K562 (cell line): ENCODE data around the gene ARHGAP26. TPM values are rescaled to one million over a fixed set of nuclear protein-coding genes. Genes with fewer than 3 reads are reported as not detected.

Experiments
- ATAC-seq: fragments of 200-7000 bp; cut with Tn5 transposase; 3 replicates; pipeline ENCODE4 v1.9.1; 2020; ENCODE audit warnings: moderate library complexity
- BruUV-seq: library from RNA; stranded (reverse); fragments of 400-500 nt; replicated peaks from 2 replicates; lab custom pipeline; 2021; lab: Mats Ljungman, UMichigan
- CTCF ChIA-PET: fragments of 300-600 bp; formaldehyde crosslinking; extraction: SDS; loops from one replicate; lab custom pipeline; 2021; ENCODE audit warnings: low intra/inter-chr PET ratio; lab: Yijun Ruan, JAX
- POLR2A ChIA-PET: fragments of 300-600, 350-650 bp; sonication (Branson Sonifier 250); formaldehyde crosslinking; extraction: SDS; loops from one replicate; lab custom pipeline; 2021; ENCODE audit warnings: antibody characterized with exemption, inconsistent platforms; lab: Yijun Ruan, JAX
- DNase-seq, 4 experiments: peaks; one replicate each; pipeline versions ENCODE4 v3.0.0 to v3.0.0-alpha.2; 2011 to 2018; ENCODE audit warnings: low spot score in 3 of 4, mixed read lengths in 3 of 4; ENCODE audit errors: extremely low read depth in 1 of 4
- FAIRE-seq: peaks from 2 replicates; lab custom pipeline; 2011; peaks lifted over from hg19 to GRCh38; lab: Jason Lieb, UNC
- H2AFZ ChIP-seq: 2 replicates; pipeline ENCODE4 v1.6.0; 2011; ENCODE audit warnings: low read depth, low read length, control low read depth, inconsistent platforms
- H3K27ac ChIP-seq: fragments of 200-600 bp; 3 replicates; pipeline ENCODE4 v1.8.0; 2011; ENCODE audit warnings: low read depth, mild to moderate bottlenecking, control low read depth, inconsistent platforms, low read length, moderate library complexity, mixed read lengths; ENCODE audit errors: extremely low read depth
- H3K27me3 ChIP-seq, 2 experiments: fragments of 300-600 bp in 1 of 2; 2 replicates in 1 of 2; 3 replicates in 1 of 2; pipeline versions ENCODE4 v1.6.0 to v1.8.0; 2011; ENCODE audit warnings: inconsistent platforms in 2 of 2, low read length in 2 of 2, mild to moderate bottlenecking in 1 of 2, mixed read lengths in 1 of 2, moderate library complexity in 1 of 2; ENCODE audit not compliant: control insufficient read depth in 2 of 2, insufficient read depth in 2 of 2
- H3K36me3 ChIP-seq: fragments of 300-600 bp; 3 replicates; pipeline ENCODE4 v1.8.0; 2011; ENCODE audit warnings: mild to moderate bottlenecking, low read length, inconsistent platforms; ENCODE audit not compliant: control insufficient read depth, insufficient read depth
- H3K4me1 ChIP-seq, 2 experiments: fragments of 200-600 bp in 1 of 2; replicated peaks in 1 of 2; 2 replicates in 1 of 2; 3 replicates in 1 of 2; pipeline versions ENCODE4 v1.5.1 to v1.8.0; 2011; ENCODE audit warnings: inconsistent platforms in 2 of 2, low read length in 2 of 2, mild to moderate bottlenecking in 1 of 2, mixed read lengths in 1 of 2, moderate library complexity in 1 of 2; ENCODE audit not compliant: control insufficient read depth in 2 of 2, insufficient read depth in 2 of 2
- H3K4me2 ChIP-seq: 2 replicates; pipeline ENCODE4 v1.6.1; 2011; ENCODE audit warnings: low read length, control low read depth, inconsistent platforms, mixed read lengths; ENCODE audit not compliant: insufficient read depth
- H3K4me3 ChIP-seq: fragments of 200-600 bp; sonication (generic), shearing (Covaris generic); 2 replicates; pipeline ENCODE4 v1.5.1; 2016; ENCODE audit warnings: control low read depth, inconsistent platforms
- H3K79me2 ChIP-seq: fragments of 200-600 bp; 3 replicates; pipeline ENCODE4 v1.8.0; 2011; ENCODE audit warnings: low read length, inconsistent platforms; ENCODE audit not compliant: control insufficient read depth, insufficient read depth
- H3K9ac ChIP-seq, 2 experiments: 2 replicates each; pipeline versions ENCODE4 v1.6.0 to v1.6.1; 2011; ENCODE audit warnings: low read depth in 2 of 2, low read length in 2 of 2, control low read depth in 1 of 2, inconsistent platforms in 1 of 2, mild to moderate bottlenecking in 1 of 2, mixed read lengths in 1 of 2; ENCODE audit not compliant: insufficient read depth in 1 of 2
- H3K9me1 ChIP-seq: one replicate; pipeline ENCODE4 v1.6.0; 2011; ENCODE audit warnings: inconsistent platforms, mild to moderate bottlenecking, low read length, moderate library complexity; ENCODE audit not compliant: control insufficient read depth, insufficient read depth
- H3K9me3 ChIP-seq: replicated peaks from 2 replicates; pipeline ENCODE4 v1.5.1; 2011; ENCODE audit warnings: low read depth, low read length, inconsistent platforms; ENCODE audit not compliant: control insufficient read depth, insufficient read depth
- H4K20me1 ChIP-seq: replicated peaks from 2 replicates; pipeline ENCODE4 v1.6.1; 2011; ENCODE audit warnings: low read length, inconsistent platforms, mixed read lengths; ENCODE audit not compliant: control insufficient read depth, insufficient read depth
- HMG20A ChIP-seq: fragments of 450-650 bp; formaldehyde crosslinking; conservative IDR thresholded peaks from 2 replicates; pipeline ENCODE4 v1.4.0; 2020; ENCODE audit warnings: mild to moderate bottlenecking, mixed read lengths
- KLF6 ChIP-seq: fragments of 250-450 bp; sonication (Bioruptor Pico); IDR thresholded peaks from 2 replicates; pipeline ENCODE4 v1.4.0; 2020; ENCODE audit warnings: mild to moderate bottlenecking, moderate library complexity, borderline replicate concordance
- LARP7 ChIP-seq: fragments of 450-650 bp; IDR thresholded peaks from 2 replicates; pipeline ENCODE4 v1.6.1; 2016
- MBD2 ChIP-seq: sonication (generic); IDR thresholded peaks from 2 replicates; pipeline ENCODE4 v1.6.1; 2016; ENCODE audit warnings: low read depth, borderline replicate concordance
- MTA2 ChIP-seq: fragments of 450-650 bp; IDR thresholded peaks from 2 replicates; pipeline ENCODE4 v1.6.1; 2016; ENCODE audit warnings: low read depth
- SRSF9 ChIP-seq: fragments of 200-400 bp; formaldehyde crosslinking; IDR thresholded peaks from 2 replicates; pipeline ENCODE4 v1.6.1; 2017; ENCODE audit warnings: low read depth, low read length, borderline replicate concordance
- ZBTB43 ChIP-seq: sonication (generic); formaldehyde crosslinking; IDR thresholded peaks from 2 replicates; pipeline ENCODE4 v1.8.0; 2023; ENCODE audit warnings: mild to moderate bottlenecking, missing genetic modification reagents
- ZNF253 ChIP-seq: fragments of 250-450 bp; sonication (Bioruptor Pico); conservative IDR thresholded peaks from 2 replicates; pipeline ENCODE4 v1.6.1; 2021; ENCODE audit warnings: mild to moderate bottlenecking
- ZNF639 ChIP-seq, 2 experiments: fragments of 200-800 bp in 1 of 2; sonication (Bioruptor generic) in 1 of 2; sonication (generic) in 1 of 2; formaldehyde crosslinking in 1 of 2; IDR thresholded peaks in 1 of 2; conservative IDR thresholded peaks in 1 of 2; 2 replicates each; pipeline versions ENCODE4 v1.5.0 to v1.6.1; 2016 to 2020; ENCODE audit warnings: missing compliant biosample characterization in 1 of 2, missing genetic modification characterization in 1 of 2, missing genetic modification reagents in 1 of 2
- ZNF668 ChIP-seq: fragments of 250-450 bp; sonication (Bioruptor Pico); IDR thresholded peaks from 2 replicates; pipeline ENCODE4 v1.8.0; 2022; ENCODE audit warnings: mild to moderate bottlenecking, inconsistent platforms
- WGBS: fragments of 100-300 bp; shearing (Covaris generic); methylation state at CpG from one replicate; pipeline ENCODE4 v1.1.6; 2016; ENCODE audit warnings: low coverage, mixed read lengths; ENCODE audit not compliant: insufficient coverage; ENCODE audit errors: missing lambda C conversion rate; 5-methylcytosine and 5-hydroxymethylcytosine counted together
- in situ Hi-C: fragments of 300-500 bp; cut with MboI; formaldehyde crosslinking; loops from 4 replicates; pipeline ENCODE4 v1.15.0; 2018; ENCODE audit warnings: inconsistent platforms, mixed read lengths
- intact Hi-C: fragments of 100-400 bp; cut with micrococcal nuclease; formaldehyde crosslinking; loops from 2 replicates; pipeline ENCODE4 v1.14.2; 2022
- polyA plus RNA-seq, 8 experiments: library from polyadenylated mRNA; depleted of rRNA in 4 of 8; stranded (reverse) in 5 of 8; unstranded in 3 of 8; fragments of >200 nt; fragmentation: Nextera tagmentation in 2 of 8; fragmentation: Illumina TruSeq in 1 of 8; extraction: Ambion mirVana in 2 of 8; extraction: Trizol in 1 of 8; gene quantifications; 2 replicates each; pipeline versions ENCODE4 v1.2.1 to v1.2.3, GENCODE V29; 2011 to 2014; ENCODE audit warnings: inconsistent platforms in 1 of 8, missing spikeins in 1 of 8
- total RNA-seq, 7 experiments: library from RNA; depleted of rRNA in 6 of 7; stranded (reverse); fragments of >200 nt in 6 of 7; fragmentation: Illumina TruSeq in 2 of 7; extraction: Trizol in 2 of 7; gene quantifications; 2 replicates each; pipeline versions ENCODE4 v1.2.1 to v1.2.3, GENCODE V29; 2011 to 2021; ENCODE audit warnings: low replicate concordance in 1 of 7
- TF ChIP-seq, protein P1 (sequence below): fragments of 250-450 bp; sonication (Bioruptor Pico); IDR thresholded peaks from 2 replicates; pipeline ENCODE4 v1.4.0; 2020; ENCODE audit warnings: mild to moderate bottlenecking
- TF ChIP-seq, protein P2 (sequence below): fragments of 450-650 bp; IDR thresholded peaks from 2 replicates; pipeline ENCODE4 v1.6.1; 2017; ENCODE audit warnings: mild to moderate bottlenecking, moderate library complexity

Gene ARHGAP26
- total and polyA plus RNA-seq, 9 of the 15 experiments (the other 6 are each of a cell fraction or from before 2014, with no cell fraction given) = 0.13 to 1.1 (median 0.55) TPM

- peaks cover 8 to 26% of the 10 kb centered on the region in 2 experiments; a peak in 4 of 5 replicates for H3K27me3 ChIP-seq
- H3K4me2 ChIP-seq = no peak overlapping the region
- H2AFZ ChIP-seq = no peak overlapping the region
- H3K27ac ChIP-seq = no peak overlapping the region
- no peaks in the 10 kb centered on the region for H4K20me1 ChIP-seq
- no peaks in the 10 kb centered on the region for H3K9me1 ChIP-seq
- ChIA-PET POLR2A (interaction anchor here (0.7 to 1.3 kb wide), 2 partner anchors 8 to 14 kb away, joined by 3 to 5 read pairs; no protein-coding TSS in a partner anchor), CTCF (no interaction called here)
- H3K9me3 ChIP-seq = no peaks in the 10 kb centered on the region
- no peak overlapping the region for H3K9ac ChIP-seq
- no peaks in the 10 kb centered on the region for H3K4me1 ChIP-seq
- FAIRE-seq (no peak), ATAC-seq (no peak), DNase-seq (no peak)
- in situ Hi-C loops = loop anchor here (5.0 kb wide), 1 partner anchor 152 kb away; no protein-coding TSS in a partner anchor
- WGBS = 0% methylated on average over 7 of the region's 7 CpGs
- intact Hi-C loops = no loop called here
- BruUV-seq = no TSS peak
- TF ChIP-seq LARP7 = no peak
- TF ChIP-seq ZNF639 (CRISPR knock-in tag; conservative IDR thresholded peaks at IDR 0.05 in 1 of 2, IDR thresholded peaks at IDR 0.05 in 1 of 2) = no peak
- TF ChIP-seq, protein P1, sequence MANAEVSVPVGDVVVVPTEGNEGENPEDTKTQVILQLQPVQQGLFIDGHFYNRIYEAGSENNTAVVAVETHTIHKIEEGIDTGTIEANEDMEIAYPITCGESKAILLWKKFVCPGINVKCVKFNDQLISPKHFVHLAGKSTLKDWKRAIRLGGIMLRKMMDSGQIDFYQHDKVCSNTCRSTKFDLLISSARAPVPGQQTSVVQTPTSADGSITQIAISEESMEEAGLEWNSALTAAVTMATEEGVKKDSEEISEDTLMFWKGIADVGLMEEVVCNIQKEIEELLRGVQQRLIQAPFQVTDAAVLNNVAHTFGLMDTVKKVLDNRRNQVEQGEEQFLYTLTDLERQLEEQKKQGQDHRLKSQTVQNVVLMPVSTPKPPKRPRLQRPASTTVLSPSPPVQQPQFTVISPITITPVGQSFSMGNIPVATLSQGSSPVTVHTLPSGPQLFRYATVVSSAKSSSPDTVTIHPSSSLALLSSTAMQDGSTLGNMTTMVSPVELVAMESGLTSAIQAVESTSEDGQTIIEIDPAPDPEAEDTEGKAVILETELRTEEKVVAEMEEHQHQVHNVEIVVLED (CRISPR knock-in tag) = no peak
- TF ChIP-seq, protein P2, sequence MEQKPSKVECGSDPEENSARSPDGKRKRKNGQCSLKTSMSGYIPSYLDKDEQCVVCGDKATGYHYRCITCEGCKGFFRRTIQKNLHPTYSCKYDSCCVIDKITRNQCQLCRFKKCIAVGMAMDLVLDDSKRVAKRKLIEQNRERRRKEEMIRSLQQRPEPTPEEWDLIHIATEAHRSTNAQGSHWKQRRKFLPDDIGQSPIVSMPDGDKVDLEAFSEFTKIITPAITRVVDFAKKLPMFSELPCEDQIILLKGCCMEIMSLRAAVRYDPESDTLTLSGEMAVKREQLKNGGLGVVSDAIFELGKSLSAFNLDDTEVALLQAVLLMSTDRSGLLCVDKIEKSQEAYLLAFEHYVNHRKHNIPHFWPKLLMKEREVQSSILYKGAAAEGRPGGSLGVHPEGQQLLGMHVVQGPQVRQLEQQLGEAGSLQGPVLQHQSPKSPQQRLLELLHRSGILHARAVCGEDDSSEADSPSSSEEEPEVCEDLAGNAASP = no peak
- no peak for TF ChIP-seq ZNF253 (CRISPR knock-in tag)
- TF ChIP-seq HMG20A (CRISPR knock-in tag) = no peak
- TF ChIP-seq ZNF668 = no peak
- TF ChIP-seq MTA2 = no peak
- no peak for TF ChIP-seq KLF6
- no peak for TF ChIP-seq SRSF9
- TF ChIP-seq ZBTB43 = no peak
- TF ChIP-seq MBD2 = no peak
- no peaks in the 10 kb centered on the region for H3K79me2 ChIP-seq
- H3K4me3 ChIP-seq = no peak overlapping the region
- H3K36me3 ChIP-seq = no peaks in the 10 kb centered on the region
Observed at GRCh38 chr5:142874540-142874939, 104.4 kb downstream of the ARHGAP26 start.
